Superior temporal gyrus (tissue), 1 donor: ENCODE measurements around the gene CHKA.

ENCODE experiments used
- DNase-seq: peaks from one replicate; pipeline ENCODE4 v3.0.0-alpha.2; 2016; ENCODE audit errors: extremely low spot score

The CHKA gene

DNA sequence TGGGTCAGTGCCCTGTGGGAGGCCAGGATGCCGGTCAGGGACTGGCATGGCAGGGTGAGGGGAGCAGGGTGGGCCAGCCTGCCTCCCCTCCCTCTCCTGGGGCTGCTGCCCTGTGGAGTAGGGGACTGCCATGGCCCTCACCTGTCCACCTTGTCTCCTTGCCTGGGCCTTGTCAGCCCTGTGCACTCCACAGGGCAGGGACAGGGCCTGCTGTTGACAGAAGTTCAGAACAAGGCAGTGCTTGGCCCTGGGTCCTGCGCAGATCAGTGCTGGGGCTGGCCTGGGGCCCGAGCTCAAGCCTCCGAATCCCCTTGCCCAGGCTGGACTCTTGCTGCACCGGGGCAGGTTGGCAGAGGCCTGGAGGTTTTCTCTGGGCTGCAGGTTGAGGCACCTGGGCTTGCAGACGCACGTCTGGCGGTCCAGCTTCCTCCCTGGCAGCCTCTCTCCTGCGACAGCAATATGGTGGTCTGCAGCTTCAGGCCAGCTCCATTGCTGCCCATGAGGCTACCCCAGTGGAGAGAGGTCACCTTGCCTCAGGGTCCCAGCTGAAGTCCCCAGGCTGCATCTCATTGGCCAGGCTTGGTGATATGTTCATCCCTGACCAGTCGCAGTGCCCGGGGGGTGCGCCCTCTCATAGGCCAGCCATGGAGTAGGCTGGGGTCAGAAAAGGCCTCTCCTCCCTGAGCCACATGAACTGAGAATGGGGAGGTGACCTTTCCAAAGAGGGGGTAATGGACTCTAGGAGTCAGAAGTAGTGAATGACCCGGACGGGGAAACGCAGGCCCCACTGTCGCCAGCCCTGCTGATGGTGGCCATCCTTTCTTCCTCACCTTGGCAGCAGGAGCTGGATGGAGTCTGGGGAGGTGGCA lies 21.5 kb upstream of the CHKA start:
- no peak for DNase-seq

DNA sequence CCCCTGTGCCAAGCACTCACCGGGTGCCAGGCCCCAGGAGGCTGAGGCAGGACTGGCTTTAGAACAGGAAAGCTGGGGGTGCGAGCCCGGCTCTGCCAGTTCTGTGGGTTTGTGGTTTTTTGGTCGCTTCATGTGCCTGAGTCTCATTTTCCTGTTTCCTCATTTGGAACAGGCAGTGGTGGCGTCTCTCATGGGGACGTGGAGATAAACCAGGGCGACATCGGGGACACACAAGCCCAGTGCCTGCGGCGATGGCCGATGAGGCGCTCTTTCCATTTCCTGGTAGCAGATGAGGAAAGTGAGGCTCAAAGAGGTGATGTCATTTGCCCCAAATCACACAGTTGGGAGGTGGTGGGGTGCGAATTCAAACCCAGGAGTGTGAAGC lies 20.8 kb upstream of the CHKA start:
- DNase-seq, result peak; percentile 9

DNA sequence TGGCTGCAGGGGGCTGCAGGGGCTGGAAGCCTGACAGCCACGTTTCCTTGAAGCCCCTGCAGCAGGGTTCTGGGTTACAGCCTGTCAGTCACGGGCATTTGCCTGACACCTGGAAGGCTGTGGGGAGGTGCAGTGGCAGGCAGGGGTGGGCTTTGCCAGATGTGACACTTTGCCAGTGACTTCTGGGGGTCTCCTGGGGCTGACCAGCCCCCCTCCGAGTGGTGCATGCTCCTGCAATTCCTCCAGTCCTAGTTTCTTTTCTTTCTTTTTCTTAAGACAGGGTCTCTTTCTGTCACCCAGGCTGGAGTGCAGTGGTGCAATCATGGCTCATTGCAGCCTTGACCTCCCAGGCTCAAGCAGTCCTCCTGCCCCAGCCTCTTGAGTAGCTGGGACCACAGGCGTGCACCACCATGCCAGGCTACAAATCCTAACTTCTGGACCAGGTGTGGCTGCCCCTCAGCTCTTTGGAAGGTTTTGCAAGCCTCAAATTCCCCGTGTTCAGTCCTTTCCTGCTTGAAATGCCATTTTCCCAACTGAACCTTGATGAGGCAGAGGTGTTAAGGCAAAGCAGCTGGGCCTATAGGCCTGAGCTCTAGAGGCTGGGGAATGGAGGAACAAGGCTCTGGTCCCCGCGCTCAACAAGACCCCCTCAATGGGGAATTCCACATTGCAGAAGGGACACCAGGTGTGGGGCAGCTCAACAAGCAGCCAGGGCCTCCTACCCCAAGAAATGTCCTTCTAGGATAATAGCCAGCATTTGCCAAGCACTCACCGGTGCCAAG lies 20.2 kb upstream of the CHKA start:
- DNase-seq, result no peak

DNA sequence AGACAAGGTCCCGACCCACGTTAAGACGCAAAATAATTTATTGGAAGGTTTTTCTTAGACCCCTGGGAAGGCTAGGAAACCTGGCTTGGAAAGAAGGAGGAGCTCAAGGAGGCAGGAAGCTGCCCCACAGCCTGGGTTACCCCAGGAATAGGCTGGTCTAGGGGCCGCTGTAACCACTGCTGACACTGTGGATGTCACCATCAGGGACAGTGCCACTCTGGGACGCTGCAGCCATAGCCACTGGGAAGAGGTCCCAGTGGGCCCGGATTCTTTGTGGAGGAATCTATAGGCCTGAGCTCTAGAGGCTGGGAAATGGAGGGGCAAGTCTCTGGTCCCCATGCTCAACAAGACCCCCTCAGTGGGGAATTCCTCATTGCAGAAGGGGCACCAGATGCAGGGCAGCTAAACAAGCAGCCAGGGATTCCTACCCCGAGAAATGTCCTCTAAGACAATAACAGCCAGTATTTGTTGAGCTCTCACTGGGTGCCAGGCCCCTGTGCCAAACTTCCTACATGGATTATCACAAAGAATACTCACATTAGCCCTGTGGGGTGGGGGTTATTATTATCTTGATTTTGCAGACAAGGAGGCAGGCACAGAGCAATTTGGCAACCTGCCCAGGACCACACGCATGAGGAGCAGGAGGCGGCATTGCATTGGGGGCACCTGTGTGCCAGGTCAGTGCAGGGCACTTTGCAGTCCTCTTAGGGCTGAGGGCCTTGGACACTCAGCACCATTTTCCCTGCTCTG lies 19.5 kb upstream of the CHKA start:
- peak; percentile 68 for DNase-seq

DNA sequence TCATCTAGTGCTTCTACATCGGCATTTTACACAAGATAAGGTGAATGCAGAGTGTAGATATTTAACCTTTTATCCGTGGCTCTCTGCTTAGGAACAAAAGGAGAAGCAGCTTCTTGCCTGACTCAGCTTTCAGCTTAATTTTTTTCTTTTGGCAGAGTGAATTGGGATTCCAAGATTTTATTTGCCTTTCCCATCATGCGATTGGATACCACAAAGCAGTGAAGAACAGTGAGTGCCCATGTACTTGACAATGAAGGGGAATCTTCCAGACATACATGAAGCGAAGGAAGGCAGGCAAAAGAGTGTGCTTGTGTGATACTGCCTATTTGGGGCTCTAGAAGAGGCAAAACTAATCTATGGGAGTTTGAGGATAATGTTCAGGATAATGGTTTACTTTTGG lies 17.0 kb upstream of the CHKA start:
- DNase-seq, result peak; percentile 29

DNA sequence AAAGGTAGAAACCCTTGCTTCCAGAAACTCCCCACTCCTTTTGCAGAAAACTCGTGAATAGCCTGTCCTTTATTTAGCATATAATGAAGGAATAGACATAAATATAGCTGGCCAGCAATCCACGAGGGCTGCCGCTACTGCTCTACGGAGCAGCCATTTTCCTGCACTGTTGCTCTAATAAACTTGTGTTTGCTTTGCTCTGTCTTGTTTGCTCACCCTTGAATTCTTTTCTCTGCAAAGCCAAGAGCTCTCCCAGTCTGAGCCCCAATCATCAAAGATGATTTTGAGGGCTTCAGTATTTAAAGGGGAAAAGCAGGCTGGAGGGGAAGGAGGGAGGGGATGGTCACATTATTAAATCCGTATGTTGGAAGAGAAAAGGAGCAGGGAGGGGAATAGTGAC lies 16.6 kb upstream of the CHKA start:
- no peak for DNase-seq

DNA sequence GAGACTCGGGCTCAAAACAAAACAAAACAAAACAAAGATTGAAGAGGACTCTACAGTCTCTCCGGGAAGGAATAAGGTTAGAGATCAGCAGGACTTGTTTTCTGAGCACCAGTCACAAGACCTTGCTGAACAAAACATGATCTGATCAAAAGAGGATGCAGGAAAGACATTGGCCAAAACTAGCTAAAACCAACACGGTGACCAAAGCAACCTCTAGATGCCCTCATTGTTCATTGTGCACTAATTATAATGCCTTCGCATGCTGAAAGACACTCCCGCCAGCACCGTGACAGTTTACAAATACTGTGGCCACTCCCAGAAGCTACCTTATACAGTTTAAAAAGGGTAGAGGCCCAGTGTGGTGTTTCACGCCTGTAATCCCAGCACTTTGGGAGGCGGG lies 15.7 kb upstream of the CHKA start:
- DNase-seq, result no peak

DNA sequence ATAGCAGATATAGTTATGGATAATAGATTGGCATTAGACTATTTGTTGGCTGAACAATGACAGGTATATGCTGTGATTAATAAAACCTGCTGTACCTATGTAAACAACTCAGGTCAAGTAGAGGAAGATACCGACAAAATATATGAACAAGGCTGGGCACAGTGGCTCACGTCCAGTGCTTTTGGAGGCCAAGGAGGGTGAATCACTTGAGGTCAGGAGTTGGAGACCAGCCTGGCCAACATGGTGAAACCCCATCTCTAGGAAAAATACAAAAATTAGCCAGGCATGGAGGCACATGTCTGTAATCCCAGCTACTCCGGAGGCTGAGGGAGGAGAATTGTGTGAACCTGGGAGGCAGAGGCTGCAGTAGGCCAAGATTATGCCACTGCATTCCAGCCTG lies 14.0 kb upstream of the CHKA start:
- DNase-seq, result no peak

DNA sequence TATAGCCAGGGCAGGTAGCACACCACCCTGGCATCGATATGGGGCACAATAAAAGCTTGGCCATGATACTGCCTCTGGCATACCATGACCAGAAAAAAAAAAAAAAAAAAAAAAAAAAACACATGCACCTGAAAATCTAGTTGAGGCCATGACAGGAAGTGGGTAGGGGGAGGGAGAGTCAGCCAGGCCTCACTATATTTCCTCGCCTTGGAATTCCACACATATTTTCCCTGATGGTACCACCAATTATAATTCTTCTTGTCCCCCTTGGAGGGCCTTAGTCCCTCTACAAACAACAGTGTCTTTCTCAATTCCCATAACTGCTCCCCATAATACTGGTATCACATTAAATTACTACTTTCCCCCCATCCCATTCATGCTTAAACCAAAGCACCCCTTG lies 12.6 kb upstream of the CHKA start:
- DNase-seq, result no peak

DNA sequence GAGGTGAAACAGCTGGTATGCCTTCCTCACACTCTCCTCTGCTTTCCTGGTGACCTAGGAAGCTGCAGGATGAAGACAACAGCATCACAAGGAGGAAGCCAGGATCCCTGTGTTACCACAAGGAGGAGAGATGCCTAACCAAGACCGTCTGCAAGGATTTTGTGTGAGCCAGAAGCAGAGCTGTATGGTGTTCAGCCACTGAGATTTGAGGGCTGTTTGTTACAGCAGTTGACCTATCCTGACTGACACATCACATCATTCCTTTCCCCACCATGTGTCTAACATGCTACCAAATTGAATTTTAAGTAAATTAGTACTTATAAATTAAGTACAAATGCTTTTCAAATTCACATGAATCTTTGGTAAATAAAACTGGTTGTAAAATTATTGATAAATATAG lies 8.9 kb upstream of the CHKA start:
- DNase-seq, result no peak

DNA sequence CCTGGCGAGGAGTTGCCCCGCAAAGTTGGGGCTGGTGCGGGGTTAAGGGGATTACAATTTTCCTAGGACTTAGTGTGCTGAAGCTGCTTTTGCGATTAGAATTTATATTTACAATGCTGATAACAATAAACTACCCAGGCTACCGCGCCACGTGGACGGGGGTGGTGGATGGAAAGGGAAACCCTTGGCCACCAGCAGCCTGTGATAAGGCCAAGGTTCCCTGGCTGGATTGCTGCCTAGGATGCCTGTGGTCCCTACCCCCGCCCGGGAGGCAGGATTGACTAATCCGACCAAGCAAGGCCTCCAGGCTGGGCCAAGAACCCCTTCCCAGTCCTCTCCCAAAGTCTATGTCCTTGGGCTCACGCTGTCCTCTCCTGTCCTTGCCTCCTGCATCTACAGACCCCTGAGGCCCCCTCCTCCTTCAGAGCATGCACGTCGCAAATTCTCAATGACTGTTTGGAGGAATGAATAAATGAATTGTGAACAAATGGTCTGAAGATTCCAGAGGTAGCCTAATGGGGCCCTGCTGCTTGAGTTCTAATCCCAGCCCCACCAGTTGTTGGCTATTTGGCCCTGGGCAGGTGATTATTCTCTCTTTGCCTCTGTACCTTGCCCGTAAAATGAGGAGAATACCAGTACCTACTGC lies 7.6 kb upstream of the CHKA start:
- DNase-seq, result no peak

DNA sequence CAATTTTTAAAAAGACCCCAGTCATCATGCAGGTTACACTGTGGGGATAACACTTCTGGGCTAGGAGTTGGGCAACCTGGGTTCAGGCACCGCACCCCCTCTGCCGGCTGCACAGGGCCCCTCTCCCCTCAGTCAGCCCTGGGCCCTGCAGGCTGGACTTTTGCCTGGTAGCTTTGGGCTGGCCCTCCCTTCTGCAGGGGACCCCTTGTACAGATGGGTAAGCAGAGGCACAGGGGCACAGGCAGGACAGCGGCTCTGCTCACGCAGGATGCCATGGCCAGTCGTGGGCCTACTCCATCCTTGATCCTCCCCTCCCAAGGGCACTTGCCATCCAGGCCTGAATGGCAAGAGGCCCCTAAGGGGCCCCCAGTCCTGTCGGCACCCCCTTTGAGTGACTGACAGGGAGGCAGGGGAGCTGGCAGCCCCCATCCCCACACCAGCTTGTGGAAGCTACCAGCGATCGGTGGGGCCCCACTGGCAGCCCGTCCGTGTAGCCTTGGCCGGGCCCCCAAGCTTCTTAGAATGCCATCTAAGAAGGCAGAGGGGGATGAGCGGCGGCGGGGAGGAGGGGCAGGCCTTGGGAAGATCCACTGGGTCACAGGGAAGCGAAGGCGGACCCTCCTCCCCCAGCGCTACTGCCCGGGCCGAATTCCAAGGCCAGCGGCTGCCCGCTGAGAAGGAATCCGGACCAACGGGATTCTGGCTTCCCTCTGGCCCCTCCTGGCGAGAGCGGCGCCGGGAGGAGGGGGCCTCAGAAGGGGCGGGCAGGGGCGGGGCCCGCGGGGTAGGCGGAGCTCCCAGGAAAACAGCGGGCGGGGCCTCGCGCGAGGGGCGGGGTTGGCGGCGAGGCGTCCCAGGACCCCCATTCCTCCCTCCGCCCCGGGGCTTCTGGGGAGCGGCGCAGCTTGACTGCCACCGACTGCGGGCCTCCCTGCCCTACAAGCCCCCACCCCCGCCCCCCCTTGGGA lies 6.8 kb upstream of the CHKA start:
- DNase-seq, result no peak

DNA sequence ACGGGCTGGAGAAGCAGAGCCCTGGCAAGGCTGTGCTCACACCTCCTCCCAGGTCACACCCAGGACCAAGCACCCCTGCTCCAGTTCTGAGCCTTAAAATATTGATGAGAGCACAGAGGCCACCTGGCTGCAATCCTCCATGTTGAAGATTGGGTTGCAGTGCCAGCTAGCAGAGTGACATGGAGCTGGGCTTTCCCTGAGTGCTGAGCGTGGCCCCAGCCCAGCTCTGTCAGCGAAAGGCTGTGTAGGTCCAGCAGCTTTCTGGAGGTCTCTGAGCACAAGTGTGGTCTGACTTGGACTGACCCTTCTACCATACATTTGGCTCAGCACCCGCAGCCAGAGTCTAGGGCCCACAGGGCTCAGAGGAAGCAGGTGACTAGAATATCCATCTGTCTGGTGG lies 4.0 kb upstream of the CHKA start:
- DNase-seq, result no peak

DNA sequence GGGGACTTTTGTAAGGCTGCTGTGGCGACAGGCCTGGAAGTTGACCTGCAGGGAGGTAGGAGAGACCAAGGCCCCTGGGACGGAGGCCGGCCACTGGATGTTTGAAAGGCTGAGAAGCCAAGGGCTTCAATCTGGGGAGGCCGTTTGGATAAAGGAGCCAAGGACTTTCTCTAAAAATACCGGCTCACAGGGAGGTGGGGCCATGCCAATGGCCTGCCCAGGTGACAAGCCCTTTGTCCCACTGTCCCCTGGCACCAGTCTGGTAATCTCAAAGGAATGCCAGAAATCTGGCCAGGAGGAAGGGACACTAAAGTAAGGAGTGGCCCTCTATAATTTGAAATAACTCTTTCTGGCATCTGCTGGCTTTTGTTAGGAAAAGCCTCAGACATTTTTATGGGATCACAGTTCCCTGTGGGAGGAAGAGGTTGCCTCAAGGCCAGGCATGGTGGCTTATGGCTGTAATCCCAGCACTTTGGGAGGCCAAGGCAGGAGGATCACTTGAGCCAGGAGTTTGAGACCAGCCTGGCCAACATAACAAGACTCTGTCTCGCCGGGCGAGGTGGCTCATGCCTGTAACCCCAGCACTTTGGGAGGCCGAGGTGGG lies 1.9 kb upstream of the CHKA start:
- DNase-seq, result no peak

DNA sequence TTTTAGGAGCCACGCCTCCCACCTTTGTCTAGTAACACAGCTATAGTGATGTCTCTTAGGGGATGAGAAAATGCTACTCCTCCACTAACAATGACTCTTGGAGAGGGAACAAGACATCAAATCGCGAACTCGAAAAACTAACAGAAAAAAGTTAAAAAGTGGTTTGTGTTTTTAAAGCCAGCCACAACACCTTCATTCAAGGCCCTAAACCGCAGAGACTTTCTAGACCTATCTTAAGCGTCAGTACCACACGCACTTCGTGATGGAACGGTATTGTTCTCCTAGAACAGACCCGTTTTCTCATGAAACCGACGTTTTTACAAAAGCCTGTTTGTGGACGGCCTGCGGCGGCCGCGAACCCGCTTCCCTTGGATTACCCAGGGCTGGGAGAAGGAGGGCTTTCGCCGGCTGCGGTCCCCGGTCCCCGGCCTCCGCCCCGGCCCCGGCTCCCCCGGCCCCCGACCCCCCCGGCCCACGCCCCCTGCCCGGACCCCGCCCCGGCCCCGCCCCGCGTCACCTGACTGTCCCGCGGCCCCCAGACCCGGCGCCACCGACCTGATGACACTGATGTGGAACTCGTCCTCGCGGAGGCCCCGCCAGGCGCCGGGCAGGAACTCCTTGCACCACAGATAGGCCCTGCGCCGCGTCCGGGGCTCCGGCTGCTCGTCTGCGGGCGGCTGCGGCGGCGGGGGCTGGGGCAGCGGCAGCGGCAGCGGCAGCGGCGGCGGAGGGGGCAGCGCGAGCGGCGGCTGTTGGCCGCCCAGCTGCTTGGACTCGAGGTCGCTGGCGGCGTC lies 718 bp downstream of the CHKA start:
- peak; percentile 72 for DNase-seq

DNA sequence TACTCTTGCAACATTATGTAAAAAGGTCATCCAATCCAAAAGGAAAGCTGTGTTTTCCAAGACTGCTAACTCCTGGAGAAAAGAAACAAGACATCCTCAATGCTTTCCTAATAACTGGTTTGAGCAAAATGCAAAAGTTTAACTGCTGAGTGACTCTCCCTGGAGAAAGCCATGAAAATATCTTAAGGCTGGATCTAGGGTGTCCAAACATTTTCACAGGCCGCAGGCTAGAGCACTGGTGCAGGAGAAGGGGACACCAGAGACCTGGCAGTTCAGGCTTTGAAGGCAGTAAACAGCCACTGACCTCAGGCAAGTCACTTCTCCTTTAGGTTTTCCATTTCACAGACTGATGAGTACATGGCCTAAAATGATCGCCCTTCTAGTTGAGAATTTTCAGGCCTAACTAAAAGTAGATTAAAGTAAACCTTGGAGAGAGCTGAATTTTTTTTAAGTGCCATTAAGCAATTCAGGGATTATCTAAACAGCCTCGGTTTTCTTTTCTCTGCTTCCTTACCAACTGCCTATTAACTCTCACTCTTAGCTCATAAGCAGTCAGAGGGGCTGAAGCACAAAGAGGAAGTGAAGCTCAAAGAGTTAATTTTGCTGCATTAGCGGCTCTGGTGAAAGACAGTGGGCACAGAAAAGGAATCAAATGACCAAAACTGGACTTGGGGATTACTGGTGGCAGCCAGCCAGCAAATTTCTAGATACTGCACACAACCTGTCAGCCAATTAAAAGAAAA lies 2.3 kb downstream of the CHKA start:
- DNase-seq, result peak; percentile 53

DNA sequence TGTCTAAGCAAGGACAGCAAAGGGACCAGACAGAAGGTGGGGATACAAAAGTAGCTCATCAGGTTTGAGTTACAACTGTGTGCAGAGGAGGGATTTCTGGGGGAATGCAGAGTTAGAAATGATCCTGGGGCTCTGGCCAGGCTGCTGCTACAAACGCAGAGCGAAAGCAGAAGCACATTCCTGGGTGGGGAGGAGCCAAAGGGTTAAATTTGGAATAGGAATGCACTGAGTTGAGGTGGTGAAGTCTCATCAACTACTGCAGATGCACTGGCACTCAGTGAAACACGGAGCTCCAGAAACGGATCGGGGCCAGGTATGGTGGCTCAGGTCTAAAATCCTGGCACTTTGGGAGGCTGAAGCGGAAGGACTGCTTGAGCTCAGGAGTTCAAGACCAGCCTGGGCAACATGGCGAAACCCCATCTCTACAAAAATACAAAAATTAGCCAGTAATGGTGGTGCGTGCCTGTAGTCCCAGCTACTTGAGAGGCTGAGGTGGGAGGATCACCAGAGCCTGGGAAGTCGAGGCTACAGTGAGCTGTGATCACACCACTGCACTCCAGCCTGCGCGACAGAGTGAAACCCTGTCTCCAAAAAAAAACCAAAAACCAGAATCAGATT lies 3.2 kb downstream of the CHKA start:
- peak; percentile 7 for DNase-seq

DNA sequence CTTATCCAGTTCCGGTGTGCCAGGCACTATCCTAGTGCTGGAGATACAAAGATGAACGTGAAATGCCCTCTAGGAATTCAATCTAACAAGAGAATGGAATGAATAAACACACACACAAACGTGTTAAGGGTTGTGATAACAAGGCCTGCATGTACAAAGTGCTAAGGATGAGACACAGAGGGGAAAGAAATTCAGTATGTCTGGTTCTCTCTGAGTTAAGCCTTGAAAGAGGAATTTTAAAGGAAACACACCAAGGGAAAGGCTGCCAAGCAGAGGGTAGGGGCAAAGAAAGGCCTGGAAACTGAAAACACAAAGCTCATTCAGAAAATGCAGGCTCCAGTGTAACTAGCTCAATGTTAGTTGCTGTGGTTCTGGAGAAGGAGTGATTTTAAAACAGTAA lies 4.2 kb downstream of the CHKA start:
- peak; percentile 57 for DNase-seq
